ENCODE results near the gene TMEM145.
"Not testable (repeated sequence)": the region's sequence is repeated elsewhere in the genome, so short reads cannot be mapped to it uniquely, and the experiment has no call there.

Gene TMEM145

GRCh38 chr19:42313096-42313839 is at the start of gene TMEM145:
Gene TMEM145 (plus strand): TSS chr19:42313309. CDS start chr19:42313377, 68 bp downstream.
- DNase-seq (ENCODE audit: low read depth in 2 of 2), result no peak

GRCh38 chr19:42266105-42266504 is 47.0 kb upstream of the TMEM145 start:
- DNase-seq (ENCODE audit: low read depth in 2 of 2), result not testable (repeated sequence)

GRCh38 chr19:42266928-42267603 is 46.0 kb upstream of the TMEM145 start:
- DNase-seq (ENCODE audit: low read depth in 2 of 2), result not testable (repeated sequence)

- no peak for DNase-seq (ENCODE audit: low read depth in 2 of 2)
These were observed 45.4 kb upstream of the TMEM145 start for GRCh38 chr19:42267644-42268141.

GRCh38 chr19:42268142-42268703 is 44.9 kb upstream of the TMEM145 start:
- peak; percentile 92 to 95 for DNase-seq (ENCODE audit: low read depth in 2 of 2)

- peak; percentile 96 to 97 for DNase-seq (ENCODE audit: low read depth in 2 of 2)
These were observed 44.2 kb upstream of the TMEM145 start, which contains the start of gene CIC for GRCh38 chr19:42268704-42269477. Gene CIC (plus strand): TSS chr19:42269252. CDS start chr19:42271784, 2,532 bp downstream.

GRCh38 chr19:42269478-42270345 is 43.4 kb upstream of the TMEM145 start:
- no peak for DNase-seq (ENCODE audit: low read depth in 2 of 2)

- no peak for DNase-seq (ENCODE audit: low read depth in 2 of 2)
These were observed 42.6 kb upstream of the TMEM145 start for GRCh38 chr19:42270346-42271044.

- DNase-seq (ENCODE audit: low read depth in 2 of 2), result no peak
These were observed 42.1 kb upstream of the TMEM145 start for GRCh38 chr19:42271045-42271419.

- DNase-seq (ENCODE audit: low read depth in 2 of 2), result no peak
These were observed 41.1 kb upstream of the TMEM145 start for GRCh38 chr19:42271861-42272534.

GRCh38 chr19:42272535-42272897 is 40.6 kb upstream of the TMEM145 start:
- no peak for DNase-seq (ENCODE audit: low read depth in 2 of 2)

- DNase-seq (ENCODE audit: low read depth in 2 of 2), result no peak
These were observed 40.1 kb upstream of the TMEM145 start for GRCh38 chr19:42272989-42273406.

- DNase-seq (ENCODE audit: low read depth in 2 of 2), result no peak
These were observed 39.6 kb upstream of the TMEM145 start for GRCh38 chr19:42273407-42274064.

- no peak for DNase-seq (ENCODE audit: low read depth in 2 of 2)
These were observed 38.9 kb upstream of the TMEM145 start for GRCh38 chr19:42274065-42274682.

- DNase-seq (ENCODE audit: low read depth in 2 of 2), result no peak
These were observed 38.0 kb upstream of the TMEM145 start for GRCh38 chr19:42275103-42275502.

GRCh38 chr19:42275517-42275916 is 37.6 kb upstream of the TMEM145 start:
- no peak for DNase-seq (ENCODE audit: low read depth in 2 of 2)

GRCh38 chr19:42276284-42276683 is 36.8 kb upstream of the TMEM145 start:
- DNase-seq (ENCODE audit: low read depth in 2 of 2), result no peak

- DNase-seq (ENCODE audit: low read depth in 2 of 2), result no peak
These were observed 36.3 kb upstream of the TMEM145 start for GRCh38 chr19:42276821-42277220.
